AG09319 (cell line): ENCODE data around the gene ATG7.
"Not testable (repeated sequence)": the region's sequence is repeated elsewhere in the genome, so short reads cannot be mapped to it uniquely, and the experiment has no call there.

Source experiments
- DNase-seq: peaks from one replicate; pipeline ENCODE4 v3.0.0-alpha.2; 2010; ENCODE audit warnings: low read depth; ENCODE audit errors: extremely low read depth
- TF ChIP-seq, protein P1 (sequence below): IDR thresholded peaks from 2 replicates; pipeline ENCODE4 v1.5.1; 2011; ENCODE audit warnings: low read depth, mild to moderate bottlenecking, inconsistent platforms, low read length, moderate library complexity

Gene ATG7

DNA sequence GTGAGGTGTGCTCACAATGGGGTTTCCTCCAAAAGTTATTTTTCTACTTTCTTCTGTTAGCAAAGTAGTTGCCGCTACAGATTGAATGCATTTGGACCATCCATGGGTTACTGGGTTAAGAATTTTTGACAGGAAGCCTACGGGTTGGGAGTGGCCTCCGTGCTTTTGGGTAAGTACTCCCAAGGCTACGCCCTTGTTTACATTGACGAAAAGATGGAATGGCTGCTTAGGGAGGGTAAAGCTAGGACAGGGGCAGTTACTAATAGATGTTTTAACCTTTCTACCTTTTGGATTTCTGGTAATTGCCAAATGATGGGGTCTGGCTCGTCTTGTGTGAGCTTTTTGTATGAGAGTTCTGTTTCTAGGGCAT is 20.4 kb upstream of the ATG7 start:
- TF ChIP-seq, protein P1, sequence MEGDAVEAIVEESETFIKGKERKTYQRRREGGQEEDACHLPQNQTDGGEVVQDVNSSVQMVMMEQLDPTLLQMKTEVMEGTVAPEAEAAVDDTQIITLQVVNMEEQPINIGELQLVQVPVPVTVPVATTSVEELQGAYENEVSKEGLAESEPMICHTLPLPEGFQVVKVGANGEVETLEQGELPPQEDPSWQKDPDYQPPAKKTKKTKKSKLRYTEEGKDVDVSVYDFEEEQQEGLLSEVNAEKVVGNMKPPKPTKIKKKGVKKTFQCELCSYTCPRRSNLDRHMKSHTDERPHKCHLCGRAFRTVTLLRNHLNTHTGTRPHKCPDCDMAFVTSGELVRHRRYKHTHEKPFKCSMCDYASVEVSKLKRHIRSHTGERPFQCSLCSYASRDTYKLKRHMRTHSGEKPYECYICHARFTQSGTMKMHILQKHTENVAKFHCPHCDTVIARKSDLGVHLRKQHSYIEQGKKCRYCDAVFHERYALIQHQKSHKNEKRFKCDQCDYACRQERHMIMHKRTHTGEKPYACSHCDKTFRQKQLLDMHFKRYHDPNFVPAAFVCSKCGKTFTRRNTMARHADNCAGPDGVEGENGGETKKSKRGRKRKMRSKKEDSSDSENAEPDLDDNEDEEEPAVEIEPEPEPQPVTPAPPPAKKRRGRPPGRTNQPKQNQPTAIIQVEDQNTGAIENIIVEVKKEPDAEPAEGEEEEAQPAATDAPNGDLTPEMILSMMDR: no peak
- no peak for DNase-seq

DNA sequence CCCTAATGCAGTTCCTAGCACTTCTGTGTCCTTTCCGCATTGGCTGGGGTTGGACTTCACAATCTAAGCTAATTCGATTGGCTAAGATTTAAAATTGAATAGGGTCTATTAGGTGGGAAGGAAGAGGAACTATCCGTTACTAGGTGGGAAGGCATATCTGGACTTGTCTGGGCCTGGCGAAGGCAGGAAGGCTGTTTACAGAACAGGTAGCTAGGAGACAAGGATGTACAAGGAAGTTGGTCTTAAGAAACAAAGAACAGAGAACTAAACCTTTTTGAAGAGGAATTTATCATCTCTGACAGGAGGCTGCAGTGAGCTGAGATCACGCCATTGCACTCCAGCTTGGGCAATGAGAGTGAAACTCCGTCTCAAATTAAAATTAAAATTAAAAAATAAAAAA is 17.3 kb upstream of the ATG7 start:
- no peak for DNase-seq
- TF ChIP-seq, protein P1: no peak

DNA sequence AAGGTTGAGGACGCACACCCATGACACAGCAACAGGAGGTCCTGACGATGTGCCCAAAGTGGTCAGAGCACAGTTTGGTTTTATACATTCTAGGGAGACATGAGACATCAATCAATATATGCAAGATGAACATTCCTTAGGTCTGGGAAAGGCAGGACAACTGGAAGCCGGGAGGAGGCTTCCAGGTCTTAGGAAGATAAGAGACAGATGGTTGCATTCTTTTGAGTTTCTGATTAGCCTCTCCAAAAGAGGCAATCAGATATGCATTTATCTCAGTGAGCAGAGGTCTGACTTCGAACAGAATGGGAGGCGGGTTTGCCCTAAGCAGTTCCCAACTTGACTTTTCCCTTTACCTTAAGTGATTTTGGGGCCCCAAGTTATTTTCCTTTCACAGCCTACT is 16.7 kb upstream of the ATG7 start:
- DNase-seq: not testable (repeated sequence)

DNA sequence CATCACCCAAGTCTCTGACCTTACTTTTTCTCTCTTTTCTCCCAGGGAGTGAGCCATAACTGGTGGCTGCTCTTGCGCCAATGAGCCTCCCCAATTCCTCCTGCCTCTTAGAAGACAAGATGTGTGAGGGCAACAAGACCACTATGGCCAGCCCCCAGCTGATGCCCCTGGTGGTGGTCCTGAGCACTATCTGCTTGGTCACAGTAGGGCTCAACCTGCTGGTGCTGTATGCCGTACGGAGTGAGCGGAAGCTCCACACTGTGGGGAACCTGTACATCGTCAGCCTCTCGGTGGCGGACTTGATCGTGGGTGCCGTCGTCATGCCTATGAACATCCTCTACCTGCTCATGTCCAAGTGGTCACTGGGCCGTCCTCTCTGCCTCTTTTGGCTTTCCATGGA is 13.2 kb upstream of the ATG7 start:
- TF ChIP-seq, protein P1: no peak
- no peak for DNase-seq

DNA sequence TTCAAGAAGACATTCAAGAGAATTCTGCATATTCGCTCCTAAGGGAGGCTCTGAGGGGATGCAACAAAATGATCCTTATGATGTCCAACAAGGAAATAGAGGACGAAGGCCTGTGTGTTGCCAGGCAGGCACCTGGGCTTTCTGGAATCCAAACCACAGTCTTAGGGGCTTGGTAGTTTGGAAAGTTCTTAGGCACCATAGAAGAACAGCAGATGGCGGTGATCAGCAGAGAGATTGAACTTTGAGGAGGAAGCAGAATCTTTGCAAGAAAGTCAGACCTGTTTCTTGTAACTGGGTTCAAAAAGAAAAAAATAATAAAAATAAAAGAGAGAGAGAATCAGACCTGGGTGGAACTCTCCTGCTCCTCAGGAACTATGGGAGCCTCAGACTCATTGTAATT is 11.7 kb upstream of the ATG7 start:
- TF ChIP-seq, protein P1: no peak
- DNase-seq: no peak

DNA sequence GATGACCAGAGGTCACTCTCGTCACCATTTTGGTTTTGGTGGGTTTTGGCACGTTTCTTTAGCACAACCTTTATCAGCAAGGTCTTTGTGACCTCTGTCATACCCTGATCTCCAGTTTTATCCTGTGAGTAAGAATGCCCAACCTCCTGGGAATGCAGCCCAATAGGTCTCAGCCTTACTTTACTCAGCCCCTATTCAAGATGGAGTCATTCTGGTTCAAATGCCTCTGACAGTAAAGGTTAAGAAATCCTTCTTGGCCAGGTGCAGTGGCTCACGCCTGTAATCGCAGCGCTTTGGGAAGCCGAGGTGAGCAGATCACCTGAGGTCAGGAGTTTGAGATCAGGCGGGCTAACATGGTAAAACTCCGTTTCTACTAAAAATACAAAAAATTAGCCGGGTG is 3.2 kb upstream of the ATG7 start:
- TF ChIP-seq, protein P1: no peak
- no peak for DNase-seq

DNA sequence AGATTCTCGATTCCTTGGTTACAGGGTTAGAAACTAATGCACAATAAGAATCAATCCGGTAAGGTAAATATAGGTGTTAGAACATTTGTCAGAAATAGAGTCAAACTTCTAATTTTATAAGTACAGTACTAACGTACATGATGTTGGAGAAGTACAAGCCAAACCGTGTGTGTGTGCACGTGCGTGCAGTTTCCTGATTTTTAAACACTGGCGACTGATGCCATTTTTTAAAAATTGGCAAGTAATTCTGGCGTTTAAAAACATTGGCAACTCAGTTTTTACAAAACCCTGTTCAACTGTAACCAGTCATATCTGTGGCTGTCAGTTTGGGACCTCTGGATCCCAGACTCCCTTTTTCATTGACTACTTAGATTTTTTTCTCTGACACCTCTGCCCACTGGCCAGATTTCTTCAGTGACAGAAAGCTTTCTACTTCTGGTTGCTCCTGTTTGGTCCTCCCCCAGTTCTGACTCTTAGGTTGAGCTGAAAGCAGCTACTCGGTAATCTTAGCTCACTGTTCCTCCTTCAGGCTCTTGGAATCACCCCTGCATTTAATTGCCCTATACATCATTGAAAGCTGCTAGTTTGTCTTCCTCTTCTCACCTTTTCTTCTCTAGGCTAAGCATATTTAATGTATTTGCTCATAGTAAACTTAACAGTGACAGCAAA is 843 bp downstream of the ATG7 start:
- TF ChIP-seq, protein P1: no peak
- no peak for DNase-seq

DNA sequence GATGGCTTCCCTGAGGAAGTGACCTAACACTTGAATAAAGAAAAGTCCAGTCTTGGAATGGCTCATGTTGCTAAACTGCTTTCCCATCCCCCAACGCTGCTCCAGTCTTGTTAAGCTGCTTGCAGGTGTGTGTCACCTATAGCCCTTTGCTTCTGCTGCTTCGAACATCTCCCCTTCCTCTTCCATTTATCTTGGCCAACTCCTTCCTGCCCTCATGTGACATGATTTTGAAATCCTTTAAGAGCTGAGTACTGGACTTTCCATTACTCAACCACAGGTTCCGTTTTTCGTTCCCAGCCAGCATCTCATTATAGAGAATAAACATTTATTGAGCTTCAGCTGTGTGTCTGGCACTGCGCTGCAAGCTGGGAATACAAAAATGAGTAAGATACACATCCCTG is 1.7 kb downstream of the ATG7 start:
- TF ChIP-seq, protein P1: no peak
- no peak for DNase-seq
